IMR-90 (cell line): Measurements from ENCODE around the gene SYMPK. TPM values are rescaled to one million over a fixed set of nuclear protein-coding genes. Genes with fewer than 3 reads are reported as not detected.

Experiments
- ATAC-seq: fragments of 200-7000 bp; cut with Tn5 transposase; 2 replicates; pipeline ENCODE4 v1.9.1; 2020; ENCODE audit warnings: low read depth, mild to moderate bottlenecking, moderate library complexity
- BruUV-seq: library from RNA; stranded (reverse); fragments of 400-500 nt; replicated peaks from 2 replicates; lab custom pipeline; 2021; lab: Mats Ljungman, UMichigan
- CTCF ChIA-PET: fragments of 300-600 bp; formaldehyde crosslinking; extraction: SDS; loops from one replicate; lab custom pipeline; 2021; ENCODE audit warnings: antibody characterized with exemption; lab: Yijun Ruan, JAX
- POLR2A ChIA-PET: fragments of 300-600 bp; sonication (Branson Sonifier 250); formaldehyde crosslinking; loops from one replicate; lab custom pipeline; 2022; ENCODE audit warnings: antibody characterized with exemption; ENCODE audit not compliant: unreplicated experiment; lab: Charles Lee
- DNase-seq: peaks from one replicate; pipeline ENCODE4 v3.0.0; 2013
- H2AFZ ChIP-seq: replicated peaks from 2 replicates; pipeline ENCODE3; 2013; ENCODE audit warnings: low read length, mild to moderate bottlenecking; ENCODE audit not compliant: poor library complexity
- H2AK5ac ChIP-seq: 2 replicates; pipeline ENCODE4 v1.6.1; 2013; ENCODE audit warnings: low read depth, low read length, inconsistent platforms
- H2AK9ac ChIP-seq: replicated peaks from 2 replicates; pipeline ENCODE3; 2013; ENCODE audit warnings: mild to moderate bottlenecking, low read depth, low read length, moderate library complexity; ENCODE audit not compliant: poor library complexity
- H2BK120ac ChIP-seq: 2 replicates; pipeline ENCODE4 v1.6.1; 2013; ENCODE audit warnings: low read depth, low read length, inconsistent platforms
- H2BK15ac ChIP-seq: 3 replicates; pipeline ENCODE4 v1.6.1; 2013; ENCODE audit warnings: low read depth, low read length, inconsistent platforms
- H2BK20ac ChIP-seq: 2 replicates; pipeline ENCODE4 v1.6.1; 2013; ENCODE audit warnings: low read depth, mild to moderate bottlenecking, inconsistent platforms, low read length, moderate library complexity
- H2BK5ac ChIP-seq: 2 replicates; pipeline ENCODE4 v1.6.1; 2013; ENCODE audit warnings: mild to moderate bottlenecking, low read depth, low read length, inconsistent platforms; ENCODE audit not compliant: poor library complexity, severe bottlenecking
- H3K14ac ChIP-seq: replicated peaks from 2 replicates; pipeline ENCODE4 v1.6.1; 2013; ENCODE audit warnings: low read depth, low read length, inconsistent platforms
- H3K18ac ChIP-seq: 2 replicates; pipeline ENCODE4 v1.6.1; 2013; ENCODE audit warnings: low read depth, low read length, control low read depth
- H3K23ac ChIP-seq: 2 replicates; pipeline ENCODE4 v1.6.1; 2013; ENCODE audit warnings: low read depth, low read length, inconsistent platforms
- H3K27ac ChIP-seq: 2 replicates; pipeline ENCODE4 v1.5.1; 2013; ENCODE audit warnings: mild to moderate bottlenecking, control low read depth, low read length; ENCODE audit not compliant: insufficient read depth
- H3K27me3 ChIP-seq: 2 replicates; pipeline ENCODE4 v1.6.1; 2013; ENCODE audit warnings: low read length; ENCODE audit not compliant: control insufficient read depth, insufficient read depth
- H3K36me3 ChIP-seq: 2 replicates; pipeline ENCODE4 v1.6.1; 2013; ENCODE audit warnings: low read length, mixed read lengths; ENCODE audit not compliant: control insufficient read depth, insufficient read depth
- H3K4ac ChIP-seq: 2 replicates; pipeline ENCODE4 v1.6.1; 2013; ENCODE audit warnings: low read depth, low read length, inconsistent platforms
- H3K4me1 ChIP-seq: 2 replicates; pipeline ENCODE4 v1.6.1; 2013; ENCODE audit warnings: low read length, mixed read lengths; ENCODE audit not compliant: control insufficient read depth, insufficient read depth
- H3K4me2 ChIP-seq: 2 replicates; pipeline ENCODE4 v1.6.1; 2013; ENCODE audit warnings: low read depth, mild to moderate bottlenecking, control low read depth, low read length, moderate library complexity
- H3K4me3 ChIP-seq: 2 replicates; pipeline ENCODE4 v1.5.1; 2013; ENCODE audit warnings: low read depth, mild to moderate bottlenecking, control low read depth, low read length, moderate library complexity; ENCODE audit not compliant: insufficient read depth
- H3K56ac ChIP-seq: 2 replicates; pipeline ENCODE4 v1.6.1; 2013; ENCODE audit warnings: low read length, inconsistent platforms; ENCODE audit not compliant: insufficient read depth; ENCODE audit errors: extremely low read depth
- H3K79me1 ChIP-seq, 2 experiments: 2 replicates each; pipeline ENCODE4 v1.6.1; 2013; ENCODE audit warnings: low read length in 2 of 2, inconsistent platforms in 1 of 2, low read depth in 1 of 2
- H3K9ac ChIP-seq: 2 replicates; pipeline ENCODE4 v1.6.1; 2013; ENCODE audit warnings: low read depth, low read length, control low read depth
- H3K9me1 ChIP-seq: 2 replicates; pipeline ENCODE4 v1.6.1; 2013; ENCODE audit warnings: low read length, inconsistent platforms; ENCODE audit not compliant: insufficient read depth
- H3K9me3 ChIP-seq: 2 replicates; pipeline ENCODE4 v1.6.1; 2013; ENCODE audit warnings: low read length; ENCODE audit not compliant: control insufficient read depth, insufficient read depth
- H4K20me1 ChIP-seq: 2 replicates; pipeline ENCODE4 v1.6.1; 2013; ENCODE audit warnings: low read length, inconsistent platforms; ENCODE audit not compliant: insufficient read depth
- H4K5ac ChIP-seq: 2 replicates; pipeline ENCODE4 v1.6.1; 2013; ENCODE audit warnings: mild to moderate bottlenecking, low read depth, low read length, control low read depth
- H4K8ac ChIP-seq, 2 experiments: 2 replicates each; pipeline ENCODE4 v1.6.1; 2013; ENCODE audit warnings: low read depth in 2 of 2, low read length in 2 of 2, control low read depth in 1 of 2, inconsistent platforms in 1 of 2
- H4K91ac ChIP-seq: 2 replicates; pipeline ENCODE4 v1.6.1; 2013; ENCODE audit warnings: low read depth, low read length, inconsistent platforms; ENCODE audit not compliant: insufficient read depth
- BHLHE40 ChIP-seq: fragments of 150-350 bp; IDR thresholded peaks from 2 replicates; pipeline ENCODE4 v1.6.1; 2016; ENCODE audit warnings: mild to moderate bottlenecking, low read depth, low read length
- CHD1 ChIP-seq: IDR thresholded peaks from 2 replicates; pipeline ENCODE4 v1.6.1; 2012; ENCODE audit warnings: low read depth, low read length, improper control_type of control experiment
- FOS ChIP-seq: fragments of 150-350 bp; IDR thresholded peaks from 2 replicates; pipeline ENCODE4 v1.6.1; 2016; ENCODE audit warnings: low read depth, low read length
- MAFK ChIP-seq: IDR thresholded peaks from 2 replicates; pipeline ENCODE4 v1.6.1; 2012; ENCODE audit warnings: low read depth, low read length, improper control_type of control experiment
- MAZ ChIP-seq: IDR thresholded peaks from 2 replicates; pipeline ENCODE4 v1.6.1; 2012; ENCODE audit warnings: low read depth, mild to moderate bottlenecking, low read length, improper control_type of control experiment, moderate library complexity, borderline replicate concordance
- NFE2L2 ChIP-seq: fragments of 150-350 bp; IDR thresholded peaks from 2 replicates; pipeline ENCODE4 v1.6.1; 2016; ENCODE audit warnings: low read depth, mild to moderate bottlenecking, low read length
- POLR2A ChIP-seq: IDR thresholded peaks from 2 replicates; pipeline ENCODE4 v1.6.1; 2012; ENCODE audit warnings: mild to moderate bottlenecking, low read depth, low read length
- RAD21 ChIP-seq: IDR thresholded peaks from 2 replicates; pipeline ENCODE4 v1.6.1; 2012; ENCODE audit warnings: low read length, improper control_type of control experiment
- RFX5 ChIP-seq: IDR thresholded peaks from 2 replicates; pipeline ENCODE4 v1.8.0; 2012; ENCODE audit warnings: low read depth, mild to moderate bottlenecking, low read length, moderate library complexity
- SMC3 ChIP-seq: fragments of 150-350 bp; IDR thresholded peaks from 2 replicates; pipeline ENCODE4 v1.6.1; 2016; ENCODE audit warnings: low read depth, mild to moderate bottlenecking, antibody characterized with exemption, low read length, moderate library complexity
- WGBS, 2 experiments: methylation state at CpG; one replicate each; pipeline versions ENCODE4 v1.1.5 to v1.1.7; 2013; ENCODE audit warnings: missing lambda C conversion rate in 2 of 2; ENCODE audit not compliant: insufficient read length in 1 of 2; ENCODE audit errors: extremely low coverage in 2 of 2; 5-methylcytosine and 5-hydroxymethylcytosine counted together
- dilution Hi-C: fragments of 300-500 bp; cut with HindIII; formaldehyde crosslinking; loops from one replicate; pipeline ENCODE4 v1.14.3; 2018; ENCODE audit warnings: low sequenced_read_pairs; ENCODE audit not compliant: unreplicated experiment
- in situ Hi-C: fragments of 300-500 bp; cut with MboI; formaldehyde crosslinking; loops from 3 replicates; pipeline ENCODE4 v1.14.3; 2019; ENCODE audit warnings: low sequenced_read_pairs, inconsistent platforms, mixed read lengths
- intact Hi-C: fragments of 100-400 bp; cut with micrococcal nuclease; formaldehyde crosslinking; loops from 2 replicates; pipeline ENCODE4 v1.10.0; 2022
- polyA plus RNA-seq, 3 experiments: library from polyadenylated mRNA; depleted of rRNA; stranded (reverse); fragments of >200 nt; gene quantifications; 2 replicates each; pipeline ENCODE4 v1.2.3, GENCODE V29; 2012; ENCODE audit warnings: low replicate concordance in 1 of 3
- total RNA-seq: library from RNA; depleted of rRNA; stranded (reverse); fragments of >200 nt; gene quantifications from 2 replicates; pipeline ENCODE4 v1.2.3, GENCODE V29; 2012
- TF ChIP-seq, protein P1 (sequence below): conservative IDR thresholded peaks from 2 replicates; pipeline ENCODE4 v1.5.1; 2012; ENCODE audit warnings: mild to moderate bottlenecking, low read depth, low read length, improper control_type of control experiment
- TF ChIP-seq, protein P2 (sequence below): fragments of 150-350 bp; IDR thresholded peaks from 2 replicates; pipeline ENCODE4 v1.6.1; 2016; ENCODE audit warnings: low read depth, mild to moderate bottlenecking, low read length, moderate library complexity, borderline replicate concordance
- TF ChIP-seq, protein P3 (sequence below): fragments of 150-350 bp; IDR thresholded peaks from 2 replicates; pipeline ENCODE4 v1.6.1; 2017; ENCODE audit warnings: mild to moderate bottlenecking, antibody characterized with exemption, low read length, low read depth

The SYMPK gene
- total and polyA plus RNA-seq, 2 of the 4 experiments (the other 2 are of a cell fraction), result 35.3 to 71.5 TPM

DNA sequence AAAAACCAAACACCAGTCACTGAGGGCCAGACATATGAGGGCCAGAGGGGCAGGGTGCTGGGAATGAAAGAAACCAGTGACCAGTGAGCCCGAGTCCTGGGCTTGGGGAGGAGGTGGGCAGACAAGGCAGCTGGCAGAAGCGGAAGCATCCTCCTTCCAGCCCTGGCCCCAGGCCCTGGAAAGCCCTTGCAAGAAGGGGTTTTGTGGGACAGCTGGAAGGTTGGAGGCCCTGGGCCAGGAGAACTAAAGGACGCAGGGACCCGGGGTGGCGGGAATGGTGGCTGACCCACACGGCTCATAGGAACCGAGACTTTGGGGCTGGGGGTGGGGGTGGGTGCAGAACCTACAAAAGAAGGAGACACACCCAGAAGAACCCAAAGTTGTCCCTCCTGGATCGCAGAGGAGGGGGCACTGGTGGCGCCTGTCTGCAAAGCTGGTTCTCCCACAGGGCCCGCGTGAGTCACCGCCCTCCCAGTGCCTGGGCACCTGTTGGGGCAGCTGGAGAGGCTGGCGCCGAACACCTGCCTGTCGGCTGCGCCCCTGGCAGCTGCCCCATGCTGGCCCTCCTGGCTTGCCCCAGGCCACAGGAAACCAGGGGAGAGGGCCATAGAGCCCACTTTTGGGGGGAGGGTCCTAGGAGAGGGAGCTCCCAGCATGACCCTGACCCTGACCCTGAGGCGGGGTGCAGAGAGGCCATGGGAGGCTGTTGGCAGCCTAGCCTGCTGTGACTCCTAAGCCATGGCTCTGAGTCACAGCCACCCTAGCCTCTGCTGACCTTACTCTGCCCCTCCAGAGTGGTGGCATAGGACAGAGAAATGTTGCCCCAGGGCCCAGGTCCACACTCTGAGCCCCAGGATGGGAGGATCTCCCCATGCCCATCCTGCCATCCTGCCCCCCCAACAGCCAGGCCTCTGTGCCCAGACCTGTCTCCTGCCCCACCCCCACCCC is 81.5 kb downstream of the SYMPK start:
- Histone ChIP-seq H2AK5ac (peak overlapping the region; percentile 77; the same call in 1 of the 2 replicates), H3K4me1 (peaks cover 30% of the 10 kb centered on the region), H3K36me3 (peaks cover 46% of the 10 kb centered on the region), H3K27ac (peak overlapping the region; percentile 94), H2BK15ac (peak overlapping the region; percentile 74; the same call in 1 of the 3 replicates), H3K4me2 (peak overlapping the region; percentile 76), H2BK120ac (peak overlapping the region; percentile 40; the same call in 1 of the 2 replicates), H3K4ac (peak overlapping the region; percentile 96), H3K9me1 (peaks cover 19% of the 10 kb centered on the region), H3K14ac (peak overlapping the region; percentile 86), H2BK5ac (peak overlapping the region; percentile 94), H4K5ac (no peak overlapping the region), H3K56ac (no peak overlapping the region), H3K4me3 (peak overlapping the region; percentile 33), H3K23ac (peak overlapping the region; percentile 28; the same call in 1 of the 2 replicates), H3K18ac (no peak overlapping the region), H2AK9ac (peak overlapping the region; percentile 97), H4K91ac (peak overlapping the region; percentile 32; the same call in 1 of the 2 replicates), H3K79me1 (peaks cover 31 to 81% of the 10 kb centered on the region in 2 experiments), H3K27me3 (no peaks in the 10 kb centered on the region), H2BK20ac (no peak overlapping the region), H4K8ac (peak overlapping the region in 1 of 2 experiments; percentile 35; a peak in 2 of 4 replicates), H4K20me1 (peaks cover 30% of the 10 kb centered on the region), H2AFZ (peak overlapping the region; percentile 55), H3K9me3 (no peaks in the 10 kb centered on the region), H3K9ac (peak overlapping the region; percentile 64)
- CTCF ChIA-PET, result interaction anchor here (1.6 kb wide), 1 partner anchor 18 kb away, joined by 9 read pairs; no protein-coding TSS in a partner anchor
- ATAC-seq (peak; percentile 3), DNase-seq (no peak)
- dilution Hi-C loops (no loop called here), intact Hi-C loops (no loop called here), in situ Hi-C loops (no loop called here)
- POLR2A ChIA-PET, result interaction anchor here (1.6 kb wide), 1 partner anchor 12 kb away, joined by 13 read pairs; the partner anchor contains the start of gene DMWD
- BruUV-seq, result no TSS peak
- WGBS, 2 experiments, result 100% methylated on average over 1 of the region's 17 CpGs; no CpG with 5 or more reads in 1 of the 2 experiments
- TF ChIP-seq CHD1 (no peak), SMC3 (no peak), BHLHE40 (no peak), NFE2L2 (no peak), MAZ (no peak), FOS (no peak), RAD21 (no peak), POLR2A (no peak), RFX5 (no peak), MAFK (no peak)
- TF ChIP-seq, protein P1, sequence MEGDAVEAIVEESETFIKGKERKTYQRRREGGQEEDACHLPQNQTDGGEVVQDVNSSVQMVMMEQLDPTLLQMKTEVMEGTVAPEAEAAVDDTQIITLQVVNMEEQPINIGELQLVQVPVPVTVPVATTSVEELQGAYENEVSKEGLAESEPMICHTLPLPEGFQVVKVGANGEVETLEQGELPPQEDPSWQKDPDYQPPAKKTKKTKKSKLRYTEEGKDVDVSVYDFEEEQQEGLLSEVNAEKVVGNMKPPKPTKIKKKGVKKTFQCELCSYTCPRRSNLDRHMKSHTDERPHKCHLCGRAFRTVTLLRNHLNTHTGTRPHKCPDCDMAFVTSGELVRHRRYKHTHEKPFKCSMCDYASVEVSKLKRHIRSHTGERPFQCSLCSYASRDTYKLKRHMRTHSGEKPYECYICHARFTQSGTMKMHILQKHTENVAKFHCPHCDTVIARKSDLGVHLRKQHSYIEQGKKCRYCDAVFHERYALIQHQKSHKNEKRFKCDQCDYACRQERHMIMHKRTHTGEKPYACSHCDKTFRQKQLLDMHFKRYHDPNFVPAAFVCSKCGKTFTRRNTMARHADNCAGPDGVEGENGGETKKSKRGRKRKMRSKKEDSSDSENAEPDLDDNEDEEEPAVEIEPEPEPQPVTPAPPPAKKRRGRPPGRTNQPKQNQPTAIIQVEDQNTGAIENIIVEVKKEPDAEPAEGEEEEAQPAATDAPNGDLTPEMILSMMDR, result no peak
- TF ChIP-seq, protein P2, sequence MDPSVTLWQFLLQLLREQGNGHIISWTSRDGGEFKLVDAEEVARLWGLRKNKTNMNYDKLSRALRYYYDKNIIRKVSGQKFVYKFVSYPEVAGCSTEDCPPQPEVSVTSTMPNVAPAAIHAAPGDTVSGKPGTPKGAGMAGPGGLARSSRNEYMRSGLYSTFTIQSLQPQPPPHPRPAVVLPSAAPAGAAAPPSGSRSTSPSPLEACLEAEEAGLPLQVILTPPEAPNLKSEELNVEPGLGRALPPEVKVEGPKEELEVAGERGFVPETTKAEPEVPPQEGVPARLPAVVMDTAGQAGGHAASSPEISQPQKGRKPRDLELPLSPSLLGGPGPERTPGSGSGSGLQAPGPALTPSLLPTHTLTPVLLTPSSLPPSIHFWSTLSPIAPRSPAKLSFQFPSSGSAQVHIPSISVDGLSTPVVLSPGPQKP, result no peak
- TF ChIP-seq, protein P3, sequence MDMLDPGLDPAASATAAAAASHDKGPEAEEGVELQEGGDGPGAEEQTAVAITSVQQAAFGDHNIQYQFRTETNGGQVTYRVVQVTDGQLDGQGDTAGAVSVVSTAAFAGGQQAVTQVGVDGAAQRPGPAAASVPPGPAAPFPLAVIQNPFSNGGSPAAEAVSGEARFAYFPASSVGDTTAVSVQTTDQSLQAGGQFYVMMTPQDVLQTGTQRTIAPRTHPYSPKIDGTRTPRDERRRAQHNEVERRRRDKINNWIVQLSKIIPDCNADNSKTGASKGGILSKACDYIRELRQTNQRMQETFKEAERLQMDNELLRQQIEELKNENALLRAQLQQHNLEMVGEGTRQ, result no peak
